ENCODE data around the gene FAM181B. TPM values are rescaled to one million over a fixed set of nuclear protein-coding genes. Genes with fewer than 3 reads are reported as not detected.

The FAM181B gene
- total RNA-seq, 1 experiment from 2014 or later: 0.69 TPM

- in situ Hi-C loops (cut with HindIII; ENCODE audit: low pct_unique_long_range_greater_than_20kb, low sequenced_read_pairs) (no loop called here), intact Hi-C loops (cut with micrococcal nuclease; ENCODE audit: unreplicated experiment) (no loop called here)
- H3K9me3 ChIP-seq (ENCODE audit: control insufficient read depth, insufficient read depth, low read depth, low read length): no peaks in the 10 kb centered on the region
- no TSS peak for BruUV-seq (replicated peaks)
- no peak overlapping the region for H3K27ac ChIP-seq (ENCODE audit: low read length)
- no peak for TF ChIP-seq REST (IDR thresholded peaks at IDR 0.05; ENCODE audit: insufficient read depth in 1 of 2, low read depth in 2 of 2, low read length in 1 of 2)
- TF ChIP-seq SIN3A (IDR thresholded peaks at IDR 0.05; ENCODE audit: borderline replicate concordance, insufficient read depth, low read depth, low read length): no peak
- TF ChIP-seq, protein P1, sequence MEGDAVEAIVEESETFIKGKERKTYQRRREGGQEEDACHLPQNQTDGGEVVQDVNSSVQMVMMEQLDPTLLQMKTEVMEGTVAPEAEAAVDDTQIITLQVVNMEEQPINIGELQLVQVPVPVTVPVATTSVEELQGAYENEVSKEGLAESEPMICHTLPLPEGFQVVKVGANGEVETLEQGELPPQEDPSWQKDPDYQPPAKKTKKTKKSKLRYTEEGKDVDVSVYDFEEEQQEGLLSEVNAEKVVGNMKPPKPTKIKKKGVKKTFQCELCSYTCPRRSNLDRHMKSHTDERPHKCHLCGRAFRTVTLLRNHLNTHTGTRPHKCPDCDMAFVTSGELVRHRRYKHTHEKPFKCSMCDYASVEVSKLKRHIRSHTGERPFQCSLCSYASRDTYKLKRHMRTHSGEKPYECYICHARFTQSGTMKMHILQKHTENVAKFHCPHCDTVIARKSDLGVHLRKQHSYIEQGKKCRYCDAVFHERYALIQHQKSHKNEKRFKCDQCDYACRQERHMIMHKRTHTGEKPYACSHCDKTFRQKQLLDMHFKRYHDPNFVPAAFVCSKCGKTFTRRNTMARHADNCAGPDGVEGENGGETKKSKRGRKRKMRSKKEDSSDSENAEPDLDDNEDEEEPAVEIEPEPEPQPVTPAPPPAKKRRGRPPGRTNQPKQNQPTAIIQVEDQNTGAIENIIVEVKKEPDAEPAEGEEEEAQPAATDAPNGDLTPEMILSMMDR (IDR thresholded peaks at IDR 0.05): no peak
- no peak for TF ChIP-seq TCF7L2 (IDR thresholded peaks at IDR 0.05; ENCODE audit: low read depth, low read length)
- TF ChIP-seq POLR2AphosphoS5 (IDR thresholded peaks at IDR 0.05; ENCODE audit: low read depth, low read length): no peak
- H3K27me3 ChIP-seq (ENCODE audit: control insufficient read depth, insufficient read depth, low read length): peaks cover 9% of the 10 kb centered on the region
- DNase-seq (ENCODE audit: low read depth, low spot score) (no peak), ATAC-seq (no peak)
- POLR2A ChIA-PET: no interaction called here
- H3K4me1 ChIP-seq (ENCODE audit: control insufficient read depth, insufficient read depth, low read length): no peaks in the 10 kb centered on the region
- no peaks in the 10 kb centered on the region for H3K36me3 ChIP-seq (ENCODE audit: control insufficient read depth, insufficient read depth, low read length)
- CTCF ChIA-PET: no interaction called here
- H3K4me3 ChIP-seq (ENCODE audit: low read depth in 2 of 2, low read length in 2 of 2): no peak overlapping the region
These were observed 24.1 kb upstream of the FAM181B start for GRCh38 chr11:82757660-82758357.

DNA sequence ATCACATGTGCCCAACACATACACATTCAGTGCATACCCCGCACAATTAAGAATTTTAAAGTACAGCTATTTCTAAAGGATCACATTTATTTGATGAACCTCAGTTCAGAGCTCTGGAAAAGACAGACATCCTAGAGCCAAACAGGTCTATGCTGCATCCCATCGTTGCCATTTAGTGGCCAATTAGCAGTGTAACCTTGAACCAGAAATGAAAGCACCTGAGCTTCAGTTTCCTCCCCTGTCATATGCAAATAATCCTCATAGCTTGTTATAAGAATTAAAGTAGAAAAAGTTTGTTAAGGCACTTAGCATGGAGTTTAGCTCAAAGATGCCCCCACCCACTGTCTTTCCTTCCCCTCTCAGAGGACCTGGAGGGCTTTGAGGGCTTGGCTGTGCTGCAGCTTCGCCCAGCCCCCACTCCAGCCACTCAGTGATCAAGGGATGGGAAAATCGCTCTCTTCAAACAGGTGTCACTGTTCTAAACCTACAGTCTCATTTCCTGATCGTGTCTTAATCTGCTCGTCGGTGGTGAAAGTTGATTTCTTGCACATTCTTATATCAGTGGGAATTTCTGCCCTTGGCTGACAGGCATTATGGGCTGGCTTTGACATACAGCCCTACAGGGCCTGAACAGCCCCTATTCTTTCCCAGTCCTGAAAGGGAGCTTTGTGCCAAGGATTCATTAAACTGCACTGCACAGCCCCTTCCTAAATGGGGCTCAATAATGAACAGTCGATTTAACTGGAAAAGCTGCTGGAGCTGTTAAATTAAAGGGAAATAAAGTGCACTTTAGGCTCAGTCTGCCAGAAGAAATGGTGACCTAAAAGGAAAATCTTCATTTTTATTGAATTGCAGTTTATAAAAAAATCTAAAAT, 23.3 kb upstream of the FAM181B start:
- POLR2A ChIA-PET: no interaction called here
- no peak for ATAC-seq
- in situ Hi-C loops (cut with HindIII; ENCODE audit: low pct_unique_long_range_greater_than_20kb, low sequenced_read_pairs): no loop called here

More for the DNA sequence above, 23.3 kb upstream of the FAM181B start:
- H3K4me3 ChIP-seq (ENCODE audit: low read depth in 2 of 2, low read length in 2 of 2): no peak overlapping the region
- TF ChIP-seq SIN3A (IDR thresholded peaks at IDR 0.05; ENCODE audit: borderline replicate concordance, insufficient read depth, low read depth, low read length): no peak
- no peak for TF ChIP-seq REST (IDR thresholded peaks at IDR 0.05; ENCODE audit: insufficient read depth in 1 of 2, low read depth in 2 of 2, low read length in 1 of 2)
- TF ChIP-seq POLR2AphosphoS5 (IDR thresholded peaks at IDR 0.05; ENCODE audit: low read depth, low read length): no peak
- TF ChIP-seq, protein P1 (IDR thresholded peaks at IDR 0.05): no peak
- no peak for TF ChIP-seq TCF7L2 (IDR thresholded peaks at IDR 0.05; ENCODE audit: low read depth, low read length)
- BruUV-seq (replicated peaks): no TSS peak
- H3K27ac ChIP-seq (ENCODE audit: low read length): no peak overlapping the region
- peaks cover 9% of the 10 kb centered on the region for H3K27me3 ChIP-seq (ENCODE audit: control insufficient read depth, insufficient read depth, low read length)
- no peaks in the 10 kb centered on the region for H3K9me3 ChIP-seq (ENCODE audit: control insufficient read depth, insufficient read depth, low read depth, low read length)
- intact Hi-C loops (cut with micrococcal nuclease; ENCODE audit: unreplicated experiment): no loop called here
- no peak for DNase-seq (ENCODE audit: low read depth, low spot score)
- no peaks in the 10 kb centered on the region for H3K36me3 ChIP-seq (ENCODE audit: control insufficient read depth, insufficient read depth, low read length)
- no peaks in the 10 kb centered on the region for H3K4me1 ChIP-seq (ENCODE audit: control insufficient read depth, insufficient read depth, low read length)
- CTCF ChIA-PET: no interaction called here

Measured in Panc1 (cell line).